Endodermal cell (in vitro differentiated cells): ENCODE results near the gene CNTNAP5. TPM values are rescaled to one million over a fixed set of nuclear protein-coding genes. Genes with fewer than 3 reads are reported as not detected.

Source experiments
- DNase-seq: peaks from one replicate; pipeline ENCODE4 v3.0.0-alpha.2; 2017
- H3K27ac ChIP-seq: 2 replicates; pipeline ENCODE4 v1.5.1; 2013; ENCODE audit warnings: mild to moderate bottlenecking, low read depth, low read length, moderate library complexity
- H3K27me3 ChIP-seq: 2 replicates; pipeline ENCODE4 v1.6.1; 2013; ENCODE audit warnings: mild to moderate bottlenecking, low read length, moderate library complexity; ENCODE audit not compliant: insufficient read depth, control insufficient read depth, poor library complexity, severe bottlenecking
- H3K36me3 ChIP-seq: 2 replicates; pipeline ENCODE4 v1.7.0; 2013; ENCODE audit warnings: mild to moderate bottlenecking, low read length, moderate library complexity; ENCODE audit not compliant: control insufficient read depth, insufficient read depth
- H3K4me1 ChIP-seq: one replicate; pipeline ENCODE4 v1.7.0; 2013; ENCODE audit warnings: low read length; ENCODE audit not compliant: control insufficient read depth, insufficient read depth
- H3K4me3 ChIP-seq: 2 replicates; pipeline ENCODE4 v1.5.1; 2013; ENCODE audit warnings: mild to moderate bottlenecking, low read length, moderate library complexity
- H3K9ac ChIP-seq: 2 replicates; pipeline ENCODE4 v1.6.1; 2013; ENCODE audit warnings: mild to moderate bottlenecking, low read length, moderate library complexity; ENCODE audit not compliant: poor library complexity, severe bottlenecking; ENCODE audit errors: extremely low read depth
- H3K9me3 ChIP-seq: 2 replicates; pipeline ENCODE4 v1.6.1; 2013; ENCODE audit warnings: mild to moderate bottlenecking, low read length, moderate library complexity; ENCODE audit not compliant: control insufficient read depth
- H3K27ac Mint-ChIP-seq: 2 replicates; pipeline ENCODE4 v1.8.0; 2020; ENCODE audit warnings: mixed read lengths
- H3K27me3 Mint-ChIP-seq: 2 replicates; pipeline ENCODE4 v1.8.0; 2021; ENCODE audit warnings: mild to moderate bottlenecking, mixed read lengths; ENCODE audit not compliant: insufficient read depth
- H3K36me3 Mint-ChIP-seq: 2 replicates; pipeline ENCODE4 v1.8.0; 2020; ENCODE audit warnings: low read depth, mixed read lengths
- H3K4me1 Mint-ChIP-seq: 2 replicates; pipeline ENCODE4 v1.8.0; 2020; ENCODE audit warnings: mixed read lengths
- H3K4me3 Mint-ChIP-seq: 2 replicates; pipeline ENCODE4 v1.8.0; 2020; ENCODE audit warnings: mild to moderate bottlenecking, moderate library complexity, mixed read lengths
- H3K9me3 Mint-ChIP-seq: 2 replicates; pipeline ENCODE4 v1.8.0; 2020; ENCODE audit warnings: mild to moderate bottlenecking, mixed read lengths
- CTCF ChIP-seq: fragments of 200-600 bp; sonication (generic); conservative IDR thresholded peaks from 2 replicates; pipeline ENCODE4 v1.5.0; 2021; ENCODE audit warnings: antibody characterized with exemption, mild to moderate bottlenecking
- WGBS, 2 experiments: methylation state at CpG; one replicate each; pipeline versions ENCODE4 v1.1.5 to v1.1.7; 2013; ENCODE audit warnings: missing lambda C conversion rate in 2 of 2, mixed read lengths in 1 of 2; ENCODE audit not compliant: insufficient coverage in 1 of 2, insufficient read length in 1 of 2; 5-methylcytosine and 5-hydroxymethylcytosine counted together
- total RNA-seq, 2 donors: library from RNA; stranded (reverse); fragmentation: NEBNext Ultra II Directional in 1 of 2; extraction: Animal tissue kit (Norgen Biotek cat#: 25700) in 1 of 2; gene quantifications; 2 replicates in 1 of 2; 3 replicates in 1 of 2; pipeline ENCODE4 v1.2.1, GENCODE V29; 2021

CNTNAP5 gene
- total RNA-seq, 2 donors from 2014 or later = 0.70 to 4.4 TPM

- H3K4me1 ChIP-seq = no peaks in the 10 kb centered on the region
- H3K36me3 Mint-ChIP-seq = no peaks in the 10 kb centered on the region
- no peak for DNase-seq
- no peaks in the 10 kb centered on the region for H3K9me3 Mint-ChIP-seq
- no peak overlapping the region for H3K27ac Mint-ChIP-seq
- H3K4me1 Mint-ChIP-seq = no peaks in the 10 kb centered on the region
- no peaks in the 10 kb centered on the region for H3K27me3 ChIP-seq
- no peak overlapping the region for H3K9ac ChIP-seq
- no peak overlapping the region for H3K4me3 Mint-ChIP-seq
- no peaks in the 10 kb centered on the region for H3K9me3 ChIP-seq
- H3K4me3 ChIP-seq = no peak overlapping the region
- WGBS, 2 experiments = 80 to 85% methylated on average over 6 to 9 of the region's 9 CpGs
- H3K36me3 ChIP-seq = no peaks in the 10 kb centered on the region
- H3K27ac ChIP-seq = no peak overlapping the region
- TF ChIP-seq CTCF = no peak
- H3K27me3 Mint-ChIP-seq = no peaks in the 10 kb centered on the region
These were observed 122.5 kb downstream of the CNTNAP5 start for GRCh38 chr2:124147552-124147951.

DNA sequence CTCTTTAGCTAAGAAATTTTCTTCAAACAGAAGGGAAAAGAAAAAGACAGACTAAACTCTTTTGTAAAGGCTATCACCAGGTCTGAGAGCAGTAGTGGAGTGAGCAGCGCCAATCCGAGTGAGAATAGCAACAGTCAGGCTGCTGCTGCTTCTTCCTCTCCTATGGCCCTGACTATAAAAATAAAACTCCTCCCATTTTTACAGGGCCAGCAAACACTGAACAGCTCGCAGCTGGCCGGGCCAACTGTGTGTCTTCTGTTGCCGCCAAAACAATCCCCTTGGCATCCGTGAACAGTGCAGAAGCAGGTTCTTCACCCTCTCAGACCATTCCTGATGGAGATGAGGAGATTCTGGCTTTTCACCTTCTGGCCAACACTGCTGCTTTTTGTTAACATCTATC is 124.5 kb downstream of the CNTNAP5 start:
- no peaks in the 10 kb centered on the region for H3K9me3 ChIP-seq
- no peaks in the 10 kb centered on the region for H3K27me3 ChIP-seq
- no peaks in the 10 kb centered on the region for H3K36me3 ChIP-seq
- no peak for TF ChIP-seq CTCF
- no peak overlapping the region for H3K9ac ChIP-seq
- WGBS, 2 experiments = 92 to 94% methylated on average over 4 to 6 of the region's 6 CpGs
- DNase-seq = no peak
- no peaks in the 10 kb centered on the region for H3K27me3 Mint-ChIP-seq
- H3K27ac Mint-ChIP-seq = no peak overlapping the region
- H3K4me1 ChIP-seq = no peaks in the 10 kb centered on the region
- H3K4me3 ChIP-seq = no peak overlapping the region
- H3K9me3 Mint-ChIP-seq = no peaks in the 10 kb centered on the region
- H3K36me3 Mint-ChIP-seq = no peaks in the 10 kb centered on the region
- no peak overlapping the region for H3K4me3 Mint-ChIP-seq
- no peaks in the 10 kb centered on the region for H3K4me1 Mint-ChIP-seq
- H3K27ac ChIP-seq = no peak overlapping the region

DNA sequence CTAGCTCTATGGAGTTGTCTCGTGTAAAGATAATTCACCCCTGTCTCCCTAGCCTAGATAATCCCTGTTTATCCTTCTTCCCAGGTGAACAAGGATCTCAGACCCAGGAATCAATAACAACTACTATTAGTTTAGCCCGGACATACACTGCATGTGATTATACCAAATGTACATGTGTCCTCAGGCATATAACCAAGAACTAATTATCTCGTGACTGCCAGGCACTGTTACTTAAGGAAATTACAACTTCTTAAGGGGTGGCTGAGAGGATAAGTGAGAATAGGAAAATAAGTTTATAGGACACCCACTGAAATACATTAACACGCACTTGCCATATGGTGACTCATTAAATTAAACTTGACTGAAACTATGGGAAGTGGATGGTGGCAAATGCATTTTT is 126.6 kb downstream of the CNTNAP5 start:
- no peaks in the 10 kb centered on the region for H3K4me1 ChIP-seq
- H3K4me3 ChIP-seq = no peak overlapping the region
- TF ChIP-seq CTCF = no peak
- H3K27me3 Mint-ChIP-seq = no peaks in the 10 kb centered on the region
- 92% methylated on average over 4 of the region's 4 CpGs; no CpG with 5 or more reads in 1 of the 2 experiments for WGBS, 2 experiments
- no peaks in the 10 kb centered on the region for H3K9me3 Mint-ChIP-seq
- H3K9me3 ChIP-seq = no peaks in the 10 kb centered on the region
- H3K27ac ChIP-seq = no peak overlapping the region
- H3K4me1 Mint-ChIP-seq = no peaks in the 10 kb centered on the region
- H3K27me3 ChIP-seq = no peaks in the 10 kb centered on the region
- H3K27ac Mint-ChIP-seq = no peak overlapping the region
- no peak overlapping the region for H3K9ac ChIP-seq
- H3K4me3 Mint-ChIP-seq = no peak overlapping the region
- no peak for DNase-seq
- H3K36me3 Mint-ChIP-seq = no peaks in the 10 kb centered on the region
- no peaks in the 10 kb centered on the region for H3K36me3 ChIP-seq
